Measurements from ENCODE around the gene NLRP10. TPM values are rescaled to one million over a fixed set of nuclear protein-coding genes. Genes with fewer than 3 reads are reported as not detected.

The NLRP10 gene
- total and polyA plus RNA-seq, 2 of the 13 experiments (the other 11 are each of a cell fraction or from before 2014, with no cell fraction given), result not detected

DNA sequence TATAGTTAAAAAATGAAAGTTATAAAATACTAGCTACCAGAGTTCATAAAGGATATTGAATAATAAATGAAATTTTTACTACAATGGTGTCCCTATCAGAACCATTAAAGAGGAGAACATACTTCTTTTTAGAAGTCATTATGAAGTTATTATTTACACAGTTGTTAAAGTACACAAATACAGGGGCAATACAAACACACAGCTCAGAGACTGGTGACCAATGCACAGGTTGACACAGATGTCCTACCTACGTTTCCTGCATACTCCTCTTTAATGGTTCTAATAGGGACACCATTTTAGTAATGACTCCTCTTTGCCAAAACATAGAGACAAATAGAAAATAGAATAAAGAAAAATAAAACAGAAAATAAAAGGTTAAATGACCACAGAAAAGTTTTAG is 10.1 kb downstream of the NLRP10 start (continued):
- no peak for TF ChIP-seq ZNF3 (CRISPR knock-in tag; IDR thresholded peaks at IDR 0.05)
- no peak for TF ChIP-seq SUZ12 (IDR thresholded peaks at IDR 0.05; ENCODE audit: low read depth, low read length)
- TF ChIP-seq RFXANK (CRISPR knock-in tag; IDR thresholded peaks at IDR 0.05), result no peak

DNA sequence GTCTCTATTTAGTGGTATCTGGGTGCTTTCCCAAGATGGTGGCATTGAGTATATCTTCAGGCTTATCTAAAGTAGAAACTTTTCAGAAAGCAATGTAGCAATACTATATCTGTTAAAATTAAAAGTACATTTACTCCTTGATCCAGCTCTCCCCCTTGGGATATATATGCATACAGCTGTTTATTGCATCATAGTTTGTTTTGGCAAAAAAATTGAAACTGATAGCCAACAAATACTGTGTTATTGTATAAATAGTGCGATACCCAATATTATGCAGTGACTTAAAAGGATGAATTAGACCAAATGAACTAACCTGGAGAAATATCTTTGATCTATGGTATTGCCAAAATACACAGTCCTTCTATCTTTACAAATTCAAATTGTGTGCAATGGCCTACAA is 15.3 kb downstream of the NLRP10 start:
- Histone ChIP-seq H3K27ac (ENCODE audit: extremely low read length, insufficient read depth, low read length) (no peak overlapping the region), H3K79me2 (ENCODE audit: insufficient read depth, low read length) (no peaks in the 10 kb centered on the region), H3K36me3 (replicated peaks in 1 of 2; ENCODE audit: control insufficient read depth in 1 of 2, insufficient read depth in 2 of 2, low read length in 2 of 2) (no peaks in the 10 kb centered on the region), H4K20me1 (ENCODE audit: insufficient read depth, low read length) (no peaks in the 10 kb centered on the region), H3K27me3 (ENCODE audit: control insufficient read depth in 1 of 2, insufficient read depth in 2 of 2, low read length in 2 of 2) (no peaks in the 10 kb centered on the region), H3K4me1 (ENCODE audit: insufficient read depth, low read length) (no peaks in the 10 kb centered on the region), H3K9me3 (ENCODE audit: low read length) (peaks cover 2% of the 10 kb centered on the region; the same call in 1 of the 2 replicates), H3K9ac (ENCODE audit: insufficient read depth, low read depth, low read length) (no peak overlapping the region), H3K4me2 (ENCODE audit: low read depth, low read length) (no peak overlapping the region), H3K4me3 (replicated peaks in 1 of 3; ENCODE audit: insufficient read depth in 1 of 3, low read depth in 2 of 3, low read length in 3 of 3) (no peak overlapping the region), H2AFZ (ENCODE audit: low read length) (no peak overlapping the region)
- no TSS peak for BruUV-seq (replicated peaks)
- TF ChIP-seq ISL2 (CRISPR knock-in tag; IDR thresholded peaks at IDR 0.05) (no peak), CEBPB (IDR thresholded peaks at IDR 0.05; ENCODE audit: borderline replicate concordance, low read depth, low read length) (peak; percentile 39; the same call in 1 of the 2 replicates), ATF7 (IDR thresholded peaks at IDR 0.05) (0 out of 2 replicates have a peak, but pooled peaks have one; percentile 27), ATF7 (CRISPR knock-in tag; IDR thresholded peaks at IDR 0.05) (no peak)
- TF ChIP-seq, protein P1, sequence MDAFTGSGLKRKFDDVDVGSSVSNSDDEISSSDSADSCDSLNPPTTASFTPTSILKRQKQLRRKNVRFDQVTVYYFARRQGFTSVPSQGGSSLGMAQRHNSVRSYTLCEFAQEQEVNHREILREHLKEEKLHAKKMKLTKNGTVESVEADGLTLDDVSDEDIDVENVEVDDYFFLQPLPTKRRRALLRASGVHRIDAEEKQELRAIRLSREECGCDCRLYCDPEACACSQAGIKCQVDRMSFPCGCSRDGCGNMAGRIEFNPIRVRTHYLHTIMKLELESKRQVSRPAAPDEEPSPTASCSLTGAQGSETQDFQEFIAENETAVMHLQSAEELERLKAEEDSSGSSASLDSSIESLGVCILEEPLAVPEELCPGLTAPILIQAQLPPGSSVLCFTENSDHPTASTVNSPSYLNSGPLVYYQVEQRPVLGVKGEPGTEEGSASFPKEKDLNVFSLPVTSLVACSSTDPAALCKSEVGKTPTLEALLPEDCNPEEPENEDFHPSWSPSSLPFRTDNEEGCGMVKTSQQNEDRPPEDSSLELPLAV (CRISPR knock-in tag; conservative IDR thresholded peaks at IDR 0.05; ENCODE audit: low read depth), result no peak
- TF ChIP-seq, protein P2, sequence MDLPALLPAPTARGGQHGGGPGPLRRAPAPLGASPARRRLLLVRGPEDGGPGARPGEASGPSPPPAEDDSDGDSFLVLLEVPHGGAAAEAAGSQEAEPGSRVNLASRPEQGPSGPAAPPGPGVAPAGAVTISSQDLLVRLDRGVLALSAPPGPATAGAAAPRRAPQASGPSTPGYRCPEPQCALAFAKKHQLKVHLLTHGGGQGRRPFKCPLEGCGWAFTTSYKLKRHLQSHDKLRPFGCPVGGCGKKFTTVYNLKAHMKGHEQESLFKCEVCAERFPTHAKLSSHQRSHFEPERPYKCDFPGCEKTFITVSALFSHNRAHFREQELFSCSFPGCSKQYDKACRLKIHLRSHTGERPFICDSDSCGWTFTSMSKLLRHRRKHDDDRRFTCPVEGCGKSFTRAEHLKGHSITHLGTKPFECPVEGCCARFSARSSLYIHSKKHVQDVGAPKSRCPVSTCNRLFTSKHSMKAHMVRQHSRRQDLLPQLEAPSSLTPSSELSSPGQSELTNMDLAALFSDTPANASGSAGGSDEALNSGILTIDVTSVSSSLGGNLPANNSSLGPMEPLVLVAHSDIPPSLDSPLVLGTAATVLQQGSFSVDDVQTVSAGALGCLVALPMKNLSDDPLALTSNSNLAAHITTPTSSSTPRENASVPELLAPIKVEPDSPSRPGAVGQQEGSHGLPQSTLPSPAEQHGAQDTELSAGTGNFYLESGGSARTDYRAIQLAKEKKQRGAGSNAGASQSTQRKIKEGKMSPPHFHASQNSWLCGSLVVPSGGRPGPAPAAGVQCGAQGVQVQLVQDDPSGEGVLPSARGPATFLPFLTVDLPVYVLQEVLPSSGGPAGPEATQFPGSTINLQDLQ (CRISPR knock-in tag; IDR thresholded peaks at IDR 0.05), result no peak
- 4% methylated on average over 1 of the region's 1 CpG for WGBS (ENCODE audit: low lambda C conversion rate)
- in situ Hi-C loops (cut with HindIII; ENCODE audit: extremely low pct_ligation_motif_present, low pct_unique_long_range_greater_than_20kb), result no loop called here
- CTCF ChIA-PET (ENCODE audit: low intra/inter-chr PET ratio, low total read pairs), result no interaction called here
- DNase-seq (ENCODE audit: low spot score), result no peak
- intact Hi-C loops (cut with micrococcal nuclease; ENCODE audit: unreplicated experiment), result no loop called here
- FAIRE-seq, result no peak
- no peak for ATAC-seq
- POLR2A ChIA-PET, result no interaction called here
